T-helper 1 cell treated with Interleukin-12 subunit alpha and Interleukin-12 subunit beta and Interleukin-4 antibody, amounts not matched to agents 30 μg/mL and 1 μg/mL, for 36 hours (primary cell): ENCODE measurements around the gene MIOS.
"Not testable (repeated sequence)": the region's sequence is repeated elsewhere in the genome, so short reads cannot be mapped to it uniquely, and the experiment has no call there.

Source experiments
- H3K27ac Mint-ChIP-seq: one replicate; pipeline ENCODE4 v1.8.0; 2021; ENCODE audit warnings: mild to moderate bottlenecking, mixed read lengths
- H3K27me3 Mint-ChIP-seq: one replicate; pipeline ENCODE4 v1.8.0; 2021; ENCODE audit warnings: low read depth, mixed read lengths
- H3K36me3 Mint-ChIP-seq: one replicate; pipeline ENCODE4 v1.8.0; 2021; ENCODE audit warnings: low read depth, mixed read lengths
- H3K4me1 Mint-ChIP-seq: one replicate; pipeline ENCODE4 v1.8.0; 2021; ENCODE audit warnings: low read depth, mixed read lengths
- H3K4me3 Mint-ChIP-seq: one replicate; pipeline ENCODE4 v1.8.0; 2021; ENCODE audit warnings: mild to moderate bottlenecking, moderate library complexity, mixed read lengths
- H3K9me3 Mint-ChIP-seq: one replicate; pipeline ENCODE4 v1.8.0; 2021; ENCODE audit warnings: mixed read lengths

MIOS gene

DNA sequence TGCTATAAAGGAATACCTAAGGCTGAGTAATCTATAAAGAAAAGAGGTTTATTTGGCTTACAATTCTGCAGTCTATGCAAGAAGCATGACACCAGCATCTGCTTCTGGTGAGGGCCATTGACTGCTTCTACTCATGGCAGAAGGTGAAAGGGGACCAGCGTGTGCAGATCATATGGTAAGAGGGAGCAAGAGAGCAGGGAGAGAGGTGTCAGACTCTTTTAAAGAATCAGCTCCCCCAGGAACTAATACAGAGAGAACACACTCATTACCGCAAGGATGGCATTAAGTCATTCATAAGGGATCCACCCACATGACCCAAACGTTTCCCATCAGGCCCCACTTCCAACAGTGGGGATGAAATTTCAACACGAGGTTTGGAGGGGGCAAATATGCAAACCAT lies 27.5 kb upstream of the MIOS start:
- no peak overlapping the region for H3K4me3 Mint-ChIP-seq
- H3K9me3 Mint-ChIP-seq, result no peaks in the 10 kb centered on the region
- no peak overlapping the region for H3K27ac Mint-ChIP-seq
- H3K4me1 Mint-ChIP-seq, result no peaks in the 10 kb centered on the region
- H3K27me3 Mint-ChIP-seq, result peaks cover 22% of the 10 kb centered on the region
- H3K36me3 Mint-ChIP-seq, result no peaks in the 10 kb centered on the region

DNA sequence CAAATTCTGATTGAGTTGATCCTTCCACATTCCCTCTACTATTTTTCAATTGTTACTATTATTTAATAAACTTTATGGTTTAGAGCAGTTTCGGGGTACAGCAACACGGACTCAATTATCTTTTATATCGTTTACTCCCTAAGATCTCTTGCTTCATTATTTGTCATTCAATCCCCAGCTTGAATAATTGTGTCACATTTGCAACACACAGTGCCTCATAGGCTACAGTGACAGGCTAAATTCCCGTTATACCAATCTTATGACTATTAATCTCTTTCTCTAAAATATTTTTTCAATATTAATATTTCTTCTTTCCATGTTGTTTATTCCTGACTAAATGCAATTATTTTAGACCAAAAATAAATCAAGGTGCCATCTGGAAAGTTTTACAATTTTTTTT lies 27.0 kb upstream of the MIOS start:
- no peaks in the 10 kb centered on the region for H3K9me3 Mint-ChIP-seq
- H3K27me3 Mint-ChIP-seq, result peaks cover 22% of the 10 kb centered on the region
- no peaks in the 10 kb centered on the region for H3K4me1 Mint-ChIP-seq
- H3K4me3 Mint-ChIP-seq, result no peak overlapping the region
- no peak overlapping the region for H3K27ac Mint-ChIP-seq
- H3K36me3 Mint-ChIP-seq, result no peaks in the 10 kb centered on the region

DNA sequence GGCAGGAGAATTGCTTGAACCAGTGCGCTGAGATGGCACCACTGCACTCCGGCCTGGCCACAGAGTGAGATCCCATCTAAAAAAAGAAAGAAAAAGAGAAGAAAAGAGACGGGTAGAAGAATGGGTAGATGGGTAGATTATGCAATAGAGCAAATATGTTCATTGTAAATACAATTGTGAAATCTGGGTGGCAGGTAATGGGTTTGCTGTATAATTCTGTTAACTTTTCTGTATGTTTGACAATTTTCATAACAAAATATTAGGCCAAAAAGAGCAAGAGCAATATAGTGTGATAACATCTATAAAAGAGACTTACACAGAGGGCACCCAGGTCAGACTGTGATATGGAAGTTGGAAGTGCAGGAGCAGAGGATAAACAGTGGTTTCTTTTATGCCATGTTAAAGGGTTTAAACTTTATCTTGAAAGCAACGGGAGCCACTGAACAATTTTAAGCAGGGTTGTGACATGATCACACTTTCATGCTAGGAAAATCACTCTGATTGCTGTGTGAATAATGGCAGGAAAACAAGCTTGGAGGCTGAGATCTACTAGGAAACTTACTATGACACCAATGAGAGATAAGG lies 24.3 kb upstream of the MIOS start:
- Mint-ChIP-seq H3K4me3 (no peak overlapping the region), H3K4me1 (no peaks in the 10 kb centered on the region), H3K9me3 (no peaks in the 10 kb centered on the region), H3K27ac (no peak overlapping the region), H3K36me3 (no peaks in the 10 kb centered on the region), H3K27me3 (peaks cover 16% of the 10 kb centered on the region)

- Mint-ChIP-seq H3K9me3 (no peaks in the 10 kb centered on the region), H3K27ac (no peak overlapping the region), H3K4me3 (no peak overlapping the region), H3K4me1 (no peaks in the 10 kb centered on the region), H3K27me3 (peaks cover 13% of the 10 kb centered on the region), H3K36me3 (no peaks in the 10 kb centered on the region)
Observed at GRCh38 chr7:7548407-7548806, 18.3 kb upstream of the MIOS start.

DNA sequence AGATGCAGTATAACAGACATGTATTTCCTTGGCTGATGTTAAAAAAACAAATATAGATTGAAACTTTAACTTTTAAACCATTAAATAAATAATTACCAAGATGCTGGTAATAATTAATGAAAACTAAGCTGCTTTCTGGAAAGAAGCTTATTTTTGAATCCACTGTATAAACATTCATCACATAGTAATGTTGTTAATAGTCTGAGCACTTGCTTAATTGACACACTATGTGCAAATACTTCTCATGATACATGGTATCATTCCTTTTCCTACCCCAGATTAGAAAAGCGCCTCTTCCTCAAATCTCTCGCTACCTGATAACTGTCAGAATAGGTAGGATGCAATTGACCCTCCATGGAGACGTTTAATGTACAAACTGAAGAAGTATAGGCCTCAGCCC lies 16.0 kb upstream of the MIOS start:
- Mint-ChIP-seq H3K27ac (no peak overlapping the region), H3K4me1 (no peaks in the 10 kb centered on the region), H3K4me3 (no peak overlapping the region)

GRCh38 chr7:7552199-7552598 lies 14.5 kb upstream of the MIOS start:
- Mint-ChIP-seq H3K27me3 (peaks cover 21% of the 10 kb centered on the region), H3K9me3 (no peaks in the 10 kb centered on the region), H3K27ac (no peak overlapping the region), H3K36me3 (no peaks in the 10 kb centered on the region), H3K4me3 (no peak overlapping the region), H3K4me1 (no peaks in the 10 kb centered on the region)

More for the DNA sequence above, 16.0 kb upstream of the MIOS start:
- Mint-ChIP-seq H3K9me3 (no peaks in the 10 kb centered on the region), H3K27me3 (peaks cover 17% of the 10 kb centered on the region), H3K36me3 (no peaks in the 10 kb centered on the region)

- peaks cover 10% of the 10 kb centered on the region for H3K9me3 Mint-ChIP-seq
- H3K4me1 Mint-ChIP-seq, result no peaks in the 10 kb centered on the region
Observed at GRCh38 chr7:7553386-7553785, 13.3 kb upstream of the MIOS start.

GRCh38 chr7:7554021-7554432 lies 12.7 kb upstream of the MIOS start:
- H3K4me3 Mint-ChIP-seq, result no peak overlapping the region
- no peak overlapping the region for H3K27ac Mint-ChIP-seq
- peaks cover 17% of the 10 kb centered on the region for H3K9me3 Mint-ChIP-seq
- H3K36me3 Mint-ChIP-seq, result no peaks in the 10 kb centered on the region
- no peaks in the 10 kb centered on the region for H3K4me1 Mint-ChIP-seq
- peaks cover 35% of the 10 kb centered on the region for H3K27me3 Mint-ChIP-seq

More at GRCh38 chr7:7553386-7553785, 13.3 kb upstream of the MIOS start:
- Mint-ChIP-seq H3K4me3 (no peak overlapping the region), H3K27ac (no peak overlapping the region), H3K27me3 (peaks cover 28% of the 10 kb centered on the region), H3K36me3 (no peaks in the 10 kb centered on the region)

- peaks cover under 1% of the 10 kb centered on the region for H3K36me3 Mint-ChIP-seq
- H3K4me1 Mint-ChIP-seq, result no peaks in the 10 kb centered on the region
- H3K4me3 Mint-ChIP-seq, result no peak overlapping the region
- H3K27me3 Mint-ChIP-seq, result peaks cover 36% of the 10 kb centered on the region
- H3K27ac Mint-ChIP-seq, result no peak overlapping the region
- H3K9me3 Mint-ChIP-seq, result peaks cover 25% of the 10 kb centered on the region
Observed at GRCh38 chr7:7554649-7555575, 11.8 kb upstream of the MIOS start.

GRCh38 chr7:7556852-7557251 lies 9.8 kb upstream of the MIOS start:
- peaks cover 28% of the 10 kb centered on the region for H3K9me3 Mint-ChIP-seq
- H3K27ac Mint-ChIP-seq, result no peak overlapping the region
- peaks cover 3% of the 10 kb centered on the region for H3K36me3 Mint-ChIP-seq
- H3K4me3 Mint-ChIP-seq, result no peak overlapping the region
- peaks cover 45% of the 10 kb centered on the region for H3K27me3 Mint-ChIP-seq
- no peaks in the 10 kb centered on the region for H3K4me1 Mint-ChIP-seq

GRCh38 chr7:7557252-7557651 lies 9.4 kb upstream of the MIOS start:
- Mint-ChIP-seq H3K9me3 (peaks cover 28% of the 10 kb centered on the region), H3K27me3 (peaks cover 45% of the 10 kb centered on the region), H3K27ac (no peak overlapping the region), H3K4me3 (no peak overlapping the region), H3K4me1 (no peaks in the 10 kb centered on the region), H3K36me3 (peaks cover 3% of the 10 kb centered on the region)

GRCh38 chr7:7561591-7561990 lies 5.1 kb upstream of the MIOS start:
- H3K27ac Mint-ChIP-seq, H3K36me3 Mint-ChIP-seq, H3K4me3 Mint-ChIP-seq, H3K4me1 Mint-ChIP-seq: not testable (repeated sequence)
- H3K9me3 Mint-ChIP-seq, result peaks cover 28% of the 10 kb centered on the region
- peaks cover 33% of the 10 kb centered on the region for H3K27me3 Mint-ChIP-seq

- peaks cover 3% of the 10 kb centered on the region for H3K4me1 Mint-ChIP-seq
- H3K4me3 Mint-ChIP-seq, result no peak overlapping the region
- H3K9me3 Mint-ChIP-seq, result peaks cover 24% of the 10 kb centered on the region
- peaks cover 3% of the 10 kb centered on the region for H3K36me3 Mint-ChIP-seq
- no peak overlapping the region for H3K27ac Mint-ChIP-seq
- peaks cover 32% of the 10 kb centered on the region for H3K27me3 Mint-ChIP-seq
Observed at GRCh38 chr7:7562736-7563135, 3.9 kb upstream of the MIOS start.

DNA sequence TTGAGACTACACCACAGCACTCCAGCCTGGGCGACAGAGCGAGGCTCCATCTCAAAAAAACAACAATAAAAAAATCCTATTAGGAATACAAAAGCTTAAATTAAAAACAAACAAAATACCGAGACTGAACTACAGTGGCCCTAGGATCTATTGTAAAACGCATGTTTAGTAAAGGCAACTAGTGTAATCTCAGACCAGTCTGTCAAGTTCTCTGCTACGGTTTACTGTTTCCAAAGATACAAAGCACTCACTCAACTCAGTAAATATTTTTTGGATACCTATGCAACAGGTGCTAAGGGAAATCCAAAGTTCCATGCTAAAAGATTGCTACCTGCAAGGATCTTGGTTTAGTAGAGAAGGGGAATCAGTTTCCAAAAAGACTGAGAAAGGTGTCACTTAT lies 3.4 kb upstream of the MIOS start:
- no peak overlapping the region for H3K4me3 Mint-ChIP-seq

DNA sequence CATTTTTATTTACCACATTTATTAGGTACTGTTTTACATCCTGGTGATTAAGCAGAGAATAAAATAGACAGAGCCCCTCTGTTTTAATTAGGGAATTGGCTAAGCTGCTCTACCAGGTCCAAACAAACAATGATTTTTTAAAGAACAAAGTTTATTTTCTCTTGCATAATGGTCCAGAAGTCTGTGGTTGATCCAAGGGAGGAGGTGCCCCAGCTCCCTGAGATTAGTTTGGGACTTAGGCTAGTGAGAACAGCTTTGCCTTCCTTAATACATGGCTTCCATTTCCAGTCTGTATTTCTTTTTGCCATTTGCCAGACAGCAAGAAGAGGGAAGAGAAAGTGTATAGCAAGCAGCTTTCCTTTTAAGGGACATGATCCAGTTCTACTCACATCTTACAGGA lies 2.9 kb upstream of the MIOS start:
- no peak overlapping the region for H3K4me3 Mint-ChIP-seq
- peaks cover 3% of the 10 kb centered on the region for H3K36me3 Mint-ChIP-seq
- peaks cover 14% of the 10 kb centered on the region for H3K9me3 Mint-ChIP-seq
- peaks cover 13% of the 10 kb centered on the region for H3K4me1 Mint-ChIP-seq
- no peak overlapping the region for H3K27ac Mint-ChIP-seq
- peaks cover 21% of the 10 kb centered on the region for H3K27me3 Mint-ChIP-seq

More for the DNA sequence above, 3.4 kb upstream of the MIOS start:
- peaks cover 27% of the 10 kb centered on the region for H3K27me3 Mint-ChIP-seq
- peaks cover 3% of the 10 kb centered on the region for H3K36me3 Mint-ChIP-seq
- peaks cover 19% of the 10 kb centered on the region for H3K9me3 Mint-ChIP-seq
- peaks cover 8% of the 10 kb centered on the region for H3K4me1 Mint-ChIP-seq
- no peak overlapping the region for H3K27ac Mint-ChIP-seq
